H1 (cell line): Measurements from ENCODE around the gene GSTM3. TPM values are rescaled to one million over a fixed set of nuclear protein-coding genes. Genes with fewer than 3 reads are reported as not detected.

ENCODE experiments used
- ASH2L ChIP-seq: fragments of 200-600, 300-600 bp; sonication (generic); IDR thresholded peaks from one replicate; pipeline ENCODE4 v1.7.1; 2017; ENCODE audit warnings: low read length
- BRCA1 ChIP-seq: IDR thresholded peaks from 2 replicates; pipeline ENCODE4 v1.6.1; 2012; ENCODE audit warnings: low read depth, low read length, improper control_type of control experiment
- CBX5 ChIP-seq: fragments of 300-800, 300-1000 bp; sonication (generic); IDR thresholded peaks from 2 replicates; pipeline ENCODE4 v1.7.1; 2016; ENCODE audit warnings: antibody characterized with exemption, low read length, low read depth
- CREB1 ChIP-seq: IDR thresholded peaks from 2 replicates; pipeline ENCODE4 v1.6.1; 2012; ENCODE audit warnings: inconsistent platforms
- CTCF ChIP-seq, 3 experiments: IDR thresholded peaks; 1 replicate in 2 of 3; 2 replicates in 1 of 3; pipeline versions ENCODE4 v1.5.1 to v1.6.1; 2011; ENCODE audit warnings: low read length in 3 of 3, mild to moderate bottlenecking in 3 of 3, inconsistent platforms in 2 of 3, low read depth in 1 of 3, moderate library complexity in 1 of 3; ENCODE audit not compliant: insufficient read depth in 1 of 3; ENCODE audit errors: control extremely low read depth in 1 of 3
- E2F6 ChIP-seq: IDR thresholded peaks from 2 replicates; pipeline ENCODE4 v1.6.1; 2012; ENCODE audit warnings: inconsistent platforms
- EP300 ChIP-seq, 2 experiments: IDR thresholded peaks; 1 replicate in 1 of 2; 2 replicates in 1 of 2; pipeline ENCODE4 v1.6.1; 2011 to 2012; ENCODE audit warnings: low read depth in 2 of 2, low read length in 2 of 2, mild to moderate bottlenecking in 2 of 2, borderline replicate concordance in 1 of 2, inconsistent platforms in 1 of 2, moderate library complexity in 1 of 2
- FOSL1 ChIP-seq: IDR thresholded peaks from 2 replicates; pipeline ENCODE4 v1.6.1; 2011; ENCODE audit warnings: mild to moderate bottlenecking, low read depth, low read length, moderate library complexity; ENCODE audit not compliant: insufficient read depth
- GTF2F1 ChIP-seq: IDR thresholded peaks from 2 replicates; pipeline ENCODE4 v1.6.1; 2012; ENCODE audit warnings: low read depth, low read length, improper control_type of control experiment, borderline replicate concordance
- HDAC6 ChIP-seq: IDR thresholded peaks from one replicate; pipeline ENCODE4 v1.7.1; 2012; ENCODE audit warnings: low read depth, mild to moderate bottlenecking, inconsistent platforms, low read length, moderate library complexity
- KDM5A ChIP-seq: fragments of 200-600 bp; IDR thresholded peaks from 2 replicates; pipeline ENCODE4 v1.7.1; 2012; ENCODE audit warnings: mild to moderate bottlenecking, low read length, inconsistent platforms, mixed read lengths
- NANOG ChIP-seq: IDR thresholded peaks from 2 replicates; pipeline ENCODE4 v1.6.1; 2011; ENCODE audit warnings: low read length, low read depth, mild to moderate bottlenecking, inconsistent platforms; ENCODE audit not compliant: insufficient read depth, poor library complexity, severe bottlenecking
- POLR2A ChIP-seq, 2 experiments: IDR thresholded peaks; 1 replicate in 1 of 2; 2 replicates in 1 of 2; pipeline ENCODE4 v1.6.1; 2011; ENCODE audit warnings: low read depth in 2 of 2, low read length in 2 of 2, mild to moderate bottlenecking in 2 of 2; ENCODE audit errors: control extremely low read depth in 1 of 2
- POU5F1 ChIP-seq: IDR thresholded peaks from 2 replicates; pipeline ENCODE4 v1.6.1; 2011; ENCODE audit warnings: low read depth, mild to moderate bottlenecking, low read length, moderate library complexity
- RFX5 ChIP-seq: IDR thresholded peaks from 2 replicates; pipeline ENCODE4 v1.6.1; 2011; ENCODE audit warnings: low read depth, low read length, improper control_type of control experiment, borderline replicate concordance
- RNF2 ChIP-seq: fragments of 200-900, 300-1000 bp; sonication (generic); IDR thresholded peaks from 2 replicates; pipeline ENCODE4 v1.7.1; 2016; ENCODE audit warnings: borderline replicate concordance, low read depth, mild to moderate bottlenecking, antibody characterized with exemption, low read length; ENCODE audit not compliant: poor library complexity, severe bottlenecking; ENCODE audit errors: missing control alignments
- SIRT6 ChIP-seq: IDR thresholded peaks from one replicate; pipeline ENCODE4 v1.7.1; 2012; ENCODE audit warnings: low read length, inconsistent platforms
- SIX5 ChIP-seq: IDR thresholded peaks from 2 replicates; pipeline ENCODE4 v1.6.1; 2011; ENCODE audit warnings: mild to moderate bottlenecking, low read depth, low read length
- SP4 ChIP-seq: IDR thresholded peaks from 2 replicates; pipeline ENCODE4 v1.6.1; 2012; ENCODE audit warnings: low read length, inconsistent platforms
- TAF7 ChIP-seq: optimal IDR thresholded peaks from 2 replicates; pipeline ENCODE3; 2011; ENCODE audit warnings: low read depth, mild to moderate bottlenecking, inconsistent platforms, low read length, moderate library complexity, borderline replicate concordance
- TBP ChIP-seq: IDR thresholded peaks from 2 replicates; pipeline ENCODE4 v1.6.1; 2011; ENCODE audit warnings: low read depth, low read length, improper control_type of control experiment
- polyA plus RNA-seq, 7 experiments: library from polyadenylated mRNA; depleted of rRNA in 3 of 7; stranded (reverse) in 5 of 7; unstranded in 2 of 7; fragments of >200 nt in 5 of 7; fragments of 200-250 nt in 2 of 7; gene quantifications; 1 replicate in 5 of 7; 2 replicates in 1 of 7; 4 replicates in 1 of 7; pipeline versions ENCODE4 v1.2.1 to v1.2.3, GENCODE V29; 2011 to 2013; ENCODE audit warnings: missing spikeins in 2 of 7, mixed read lengths in 2 of 7
- total RNA-seq: library from RNA; stranded (reverse); fragmentation: NEBNext Ultra II Directional; extraction: Animal tissue kit (Norgen Biotek cat#: 25700); gene quantifications from 2 replicates; pipeline ENCODE4 v1.2.1, GENCODE V29; 2021

GSTM3 gene
- total and polyA plus RNA-seq, 2 of the 8 experiments (the other 6 are each of a cell fraction or from before 2014, with no cell fraction given), result 2.2 to 5.1 TPM

- no peak for TF ChIP-seq RNF2
- peak; percentile 59 to 62; a peak in 2 of 3 replicates for TF ChIP-seq POLR2A (IDR thresholded peaks at IDR 0.05; ENCODE audit: control extremely low read depth in 1 of 2, low read depth in 2 of 2, low read length in 2 of 2)
- peak; percentile 58 for TF ChIP-seq E2F6
- TF ChIP-seq GTF2F1, result no peak
- no peak for TF ChIP-seq BRCA1
- no peak for TF ChIP-seq POU5F1
- TF ChIP-seq HDAC6, result no peak
- TF ChIP-seq TBP, result peak; percentile 97
- TF ChIP-seq SIRT6, result no peak
- 0 out of 3 replicates have a peak, but pooled peaks of 1 of the 2 experiments have one; percentile 14 for TF ChIP-seq EP300 (IDR thresholded peaks at IDR 0.05; ENCODE audit: borderline replicate concordance in 1 of 2, low read depth in 2 of 2, low read length in 2 of 2)
- TF ChIP-seq CREB1, result no peak
- TF ChIP-seq SIX5, result no peak
- TF ChIP-seq NANOG, result no peak
- TF ChIP-seq CTCF (IDR thresholded peaks at IDR 0.05; ENCODE audit: control extremely low read depth in 1 of 3, insufficient read depth in 1 of 3, low read depth in 1 of 3, low read length in 3 of 3), result no peak
- TF ChIP-seq KDM5A, result no peak
- no peak for TF ChIP-seq TAF7
- no peak for TF ChIP-seq RFX5
- TF ChIP-seq CBX5, result no peak
- peak; percentile 73; the same call in 1 of the 2 replicates for TF ChIP-seq SP4
- no peak for TF ChIP-seq FOSL1
- TF ChIP-seq ASH2L, result peak; percentile 43
These were observed 862 bp downstream of the GSTM3 start (continued) for GRCh38 chr1:109739738-109740614.
